ENCODE data around the gene ATP6V0D1. TPM values are rescaled to one million over a fixed set of nuclear protein-coding genes. Genes with fewer than 3 reads are reported as not detected.

ATP6V0D1 gene
- total RNA-seq, 2 experiments from 2014 or later, result 42.1 to 58.3 TPM

DNA sequence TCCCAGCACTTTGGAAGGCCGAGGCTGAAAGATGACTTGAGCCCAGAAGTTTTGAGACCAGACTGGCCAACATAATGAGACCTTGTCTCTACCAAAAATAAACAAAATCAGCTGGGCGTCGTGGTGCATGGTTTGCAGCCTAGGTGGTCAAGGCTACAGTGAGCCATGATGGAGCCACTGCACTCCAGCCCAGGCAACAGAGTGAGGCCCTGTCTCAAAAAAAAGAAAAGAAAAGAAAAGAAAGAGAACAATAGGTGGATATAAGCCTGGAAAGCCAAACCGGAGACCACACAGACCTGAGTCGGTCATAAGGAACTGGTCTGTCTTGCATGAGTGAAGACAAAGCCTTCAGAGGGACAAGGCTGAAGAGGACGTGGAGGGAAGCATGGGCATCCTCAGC lies 14.4 kb downstream of the ATP6V0D1 start:
- CTCF ChIA-PET, result interaction anchor here (1.2 to 8.1 kb wide), 8 partner anchors 12 to 118 kb away, joined by 3 to 70 read pairs (median 4); no protein-coding TSS in a partner anchor
- no peaks in the 10 kb centered on the region for H3K9me3 Mint-ChIP-seq (ENCODE audit: low read depth)
- no peaks in the 10 kb centered on the region for H3K27me3 Mint-ChIP-seq
- H3K4me3 Mint-ChIP-seq, result no peak overlapping the region
- H3K36me3 Mint-ChIP-seq, result no peaks in the 10 kb centered on the region
- ATAC-seq (no peak), DNase-seq (no peak)
- H3K27ac Mint-ChIP-seq, result no peak overlapping the region
- H3K4me1 Mint-ChIP-seq, result peaks cover 13% of the 10 kb centered on the region

DNA sequence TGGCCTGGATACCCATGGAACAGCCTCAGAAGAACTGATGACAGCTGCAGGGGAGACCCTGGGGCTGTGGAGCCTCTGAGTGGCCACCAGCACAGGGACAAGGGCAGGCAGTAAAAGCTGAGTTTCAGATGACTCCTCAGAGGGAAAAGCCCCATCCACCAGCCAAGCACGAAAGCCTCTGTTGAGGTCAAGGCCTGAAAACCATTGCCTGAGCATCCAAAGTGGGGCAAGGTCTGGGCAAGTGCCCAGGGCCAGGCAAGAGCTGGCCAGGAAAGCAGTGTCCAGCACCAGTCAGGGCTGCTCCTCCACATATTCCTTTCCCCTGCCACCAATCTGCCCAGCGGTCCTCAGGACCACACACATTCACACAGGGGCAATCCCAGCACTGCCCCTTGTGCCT lies 16.4 kb downstream of the ATP6V0D1 start:
- no peak overlapping the region for H3K4me3 Mint-ChIP-seq
- H3K36me3 Mint-ChIP-seq, result no peaks in the 10 kb centered on the region
- no peaks in the 10 kb centered on the region for H3K27me3 Mint-ChIP-seq
- H3K27ac Mint-ChIP-seq, result no peak overlapping the region
- ATAC-seq, result no peak
- H3K9me3 Mint-ChIP-seq (ENCODE audit: low read depth), result no peaks in the 10 kb centered on the region
- H3K4me1 Mint-ChIP-seq, result peaks cover 10% of the 10 kb centered on the region
- no peak for DNase-seq
- CTCF ChIA-PET, result interaction anchor here (1.1 to 8.1 kb wide), 9 partner anchors 14 to 204 kb away, joined by 3 to 70 read pairs (median 5); partner anchors contain the start of genes ATP6V0D1, KCTD19 and LRRC36

DNA sequence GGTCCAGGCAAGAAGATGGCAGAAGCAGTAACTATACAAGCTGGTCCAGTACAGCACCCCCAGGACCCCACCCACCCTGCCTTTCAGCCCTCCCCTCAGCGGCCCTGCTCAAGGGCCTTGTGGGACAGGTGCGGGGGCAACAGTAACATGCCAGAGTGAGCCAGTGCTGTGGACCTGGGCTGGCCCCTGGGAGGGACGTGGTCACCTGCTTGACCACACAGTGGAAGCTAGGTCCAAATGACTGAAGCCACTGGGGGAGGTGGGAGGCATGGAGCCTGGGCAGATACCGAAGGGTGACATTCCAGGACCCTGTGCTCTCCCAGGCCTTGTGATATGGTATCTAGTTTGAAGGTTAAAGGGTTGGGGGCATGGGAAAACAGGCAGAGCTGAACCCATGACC lies 17.3 kb downstream of the ATP6V0D1 start:
- Mint-ChIP-seq H3K9me3 (ENCODE audit: low read depth) (no peaks in the 10 kb centered on the region), H3K27ac (no peak overlapping the region), H3K4me3 (no peak overlapping the region), H3K4me1 (peaks cover 6% of the 10 kb centered on the region), H3K36me3 (no peaks in the 10 kb centered on the region), H3K27me3 (no peaks in the 10 kb centered on the region)
- DNase-seq, result no peak
- CTCF ChIA-PET, result interaction anchor here (1.0 to 8.1 kb wide), 5 partner anchors 16 to 203 kb away, joined by 3 to 70 read pairs (median 4); no protein-coding TSS in a partner anchor
- no peak for ATAC-seq

DNA sequence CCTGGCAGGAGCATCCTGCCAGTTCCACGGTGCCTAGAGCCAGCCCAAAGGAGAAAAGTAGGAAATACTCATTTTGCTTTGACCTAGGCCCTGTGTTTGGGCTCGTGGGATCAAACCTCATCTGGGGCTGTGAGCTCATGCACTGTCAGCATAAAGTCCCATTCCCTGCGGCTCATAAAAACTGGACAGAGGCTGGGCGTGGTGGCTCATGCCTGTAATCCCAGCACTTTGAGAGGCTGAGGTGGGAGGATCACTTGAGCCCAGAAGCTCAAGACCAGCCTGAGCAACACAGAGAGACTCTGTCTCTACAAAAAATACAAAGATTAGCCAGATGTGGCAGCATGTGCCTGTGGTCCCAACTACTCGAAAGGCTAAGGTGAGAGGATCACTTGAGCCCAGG lies 17.9 kb downstream of the ATP6V0D1 start:
- no peak overlapping the region for H3K4me3 Mint-ChIP-seq
- no peaks in the 10 kb centered on the region for H3K27me3 Mint-ChIP-seq
- peaks cover 5% of the 10 kb centered on the region for H3K4me1 Mint-ChIP-seq
- H3K27ac Mint-ChIP-seq, result no peak overlapping the region
- no peaks in the 10 kb centered on the region for H3K9me3 Mint-ChIP-seq (ENCODE audit: low read depth)
- DNase-seq (no peak), ATAC-seq (no peak)
- H3K36me3 Mint-ChIP-seq, result no peaks in the 10 kb centered on the region
- CTCF ChIA-PET, result interaction anchor here (1.0 to 8.1 kb wide), 3 partner anchors 21 to 59 kb away, joined by 3 to 70 read pairs (median 4); no protein-coding TSS in a partner anchor

DNA sequence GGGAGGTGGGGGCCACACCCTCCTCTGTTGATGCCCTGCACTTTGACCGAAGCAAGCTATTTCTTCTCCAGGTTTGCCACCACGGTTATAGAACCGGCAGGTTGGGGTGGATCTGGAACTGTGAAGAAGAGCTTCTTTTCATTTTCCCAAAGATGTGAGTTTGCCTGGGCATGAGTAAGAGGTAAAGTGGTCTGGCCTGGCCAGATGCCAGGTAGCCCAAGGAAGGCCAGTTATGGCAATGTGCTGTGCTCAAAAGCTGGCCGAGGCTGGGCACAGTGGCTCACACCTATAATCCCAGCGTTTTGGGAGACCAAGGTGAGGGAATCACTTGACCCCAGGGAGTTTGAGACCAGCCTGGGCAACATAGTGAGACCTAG lies 18.7 kb downstream of the ATP6V0D1 start:
- H3K4me3 Mint-ChIP-seq, result no peak overlapping the region
- CTCF ChIA-PET, result interaction anchor here (0.6 to 8.1 kb wide), 7 partner anchors 9 to 184 kb away, joined by 3 to 70 read pairs (median 3); no protein-coding TSS in a partner anchor
- H3K27me3 Mint-ChIP-seq, result no peaks in the 10 kb centered on the region
- ATAC-seq, result no peak
- no peaks in the 10 kb centered on the region for H3K36me3 Mint-ChIP-seq
- H3K9me3 Mint-ChIP-seq (ENCODE audit: low read depth), result no peaks in the 10 kb centered on the region
- peaks cover 5% of the 10 kb centered on the region for H3K4me1 Mint-ChIP-seq
- DNase-seq, result no peak
- H3K27ac Mint-ChIP-seq, result no peak overlapping the region

DNA sequence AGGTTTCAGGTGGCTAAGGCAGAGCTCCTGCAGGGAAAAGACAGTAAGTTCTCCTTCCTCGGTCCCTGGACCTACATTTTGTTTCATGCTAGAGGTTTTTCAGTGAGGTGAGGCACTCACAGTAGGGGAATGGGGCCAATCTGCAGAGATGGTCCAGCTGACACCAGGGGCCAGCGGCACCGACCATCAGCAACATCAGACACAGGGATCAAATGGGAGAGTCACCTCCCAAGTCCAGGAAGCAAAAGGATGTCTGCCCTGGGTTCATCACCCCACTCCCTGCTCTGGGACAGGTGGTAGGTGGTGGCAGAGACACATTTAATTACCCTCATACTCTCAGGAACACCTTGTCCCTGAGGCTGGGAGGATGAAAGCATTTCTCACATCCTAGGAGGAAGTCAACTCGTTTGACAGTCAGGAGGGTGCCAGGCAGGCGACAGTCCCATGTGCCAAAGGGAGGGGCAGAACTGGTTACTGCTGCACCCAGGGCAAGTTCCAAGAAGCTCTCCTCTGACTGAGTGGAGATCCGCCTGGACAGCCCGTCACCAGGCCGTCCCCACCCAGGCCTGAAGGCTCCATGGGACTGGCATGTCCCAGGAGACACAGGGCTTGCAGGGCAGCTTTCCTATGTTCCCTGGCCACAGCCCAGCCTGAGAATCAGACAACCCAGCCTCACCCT lies 19.2 kb downstream of the ATP6V0D1 start:
- H3K27me3 Mint-ChIP-seq, result no peaks in the 10 kb centered on the region
- no peaks in the 10 kb centered on the region for H3K36me3 Mint-ChIP-seq
- H3K4me1 Mint-ChIP-seq, result peaks cover 8% of the 10 kb centered on the region
- no peak overlapping the region for H3K27ac Mint-ChIP-seq
- no peak for DNase-seq
- no peak overlapping the region for H3K4me3 Mint-ChIP-seq
- CTCF ChIA-PET, result interaction anchor here (0.6 to 8.1 kb wide), 7 partner anchors 9 to 184 kb away, joined by 3 to 70 read pairs (median 3); no protein-coding TSS in a partner anchor
- H3K9me3 Mint-ChIP-seq (ENCODE audit: low read depth), result no peaks in the 10 kb centered on the region
- no peak for ATAC-seq

DNA sequence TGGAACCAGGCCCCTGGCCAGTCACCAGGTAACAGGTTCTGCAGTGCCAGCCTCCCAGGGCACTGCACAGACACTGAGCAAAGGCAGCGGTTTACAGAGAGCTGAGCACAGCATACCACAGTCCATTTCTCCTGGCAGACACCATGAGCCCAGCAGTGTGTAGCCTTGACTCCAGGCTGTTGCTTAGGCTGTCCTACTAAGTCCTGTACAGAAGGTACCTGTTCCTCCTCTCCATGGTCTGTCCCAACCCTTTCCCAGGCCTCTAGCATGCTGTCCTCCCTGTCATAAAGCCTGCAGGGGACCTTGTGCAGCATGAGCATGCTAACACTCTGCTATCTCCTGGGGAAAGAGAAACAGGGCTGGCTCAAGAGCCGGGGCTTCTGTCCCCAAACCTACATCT lies 20.0 kb downstream of the ATP6V0D1 start:
- DNase-seq (no peak), ATAC-seq (no peak)
- CTCF ChIA-PET, result interaction anchor here (0.9 to 1.6 kb wide), 4 partner anchors 8 to 200 kb away, joined by 3 to 4 read pairs (median 3); no protein-coding TSS in a partner anchor
- Mint-ChIP-seq H3K9me3 (ENCODE audit: low read depth) (no peaks in the 10 kb centered on the region), H3K27ac (no peak overlapping the region), H3K4me1 (peaks cover 14% of the 10 kb centered on the region), H3K4me3 (no peak overlapping the region), H3K36me3 (no peaks in the 10 kb centered on the region), H3K27me3 (no peaks in the 10 kb centered on the region)

DNA sequence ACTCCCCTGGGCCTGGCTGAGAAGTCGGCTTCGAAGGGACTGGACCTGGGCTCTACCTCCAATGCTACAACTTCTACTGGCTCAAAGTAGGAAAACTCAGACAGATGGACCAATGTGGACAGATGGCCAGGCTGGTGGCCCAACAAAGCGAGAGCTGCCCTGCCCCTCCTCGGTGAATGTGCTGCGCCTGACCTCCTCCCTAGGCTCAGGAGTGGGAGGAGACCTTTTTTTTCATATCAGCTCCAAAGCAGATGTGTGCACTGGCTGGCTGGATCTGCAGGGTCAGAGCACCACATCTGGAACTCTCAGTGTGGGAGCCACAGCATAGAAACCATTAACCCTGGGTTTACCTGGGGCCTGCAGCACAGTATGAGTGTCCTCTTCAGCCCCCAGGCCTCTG lies 20.8 kb downstream of the ATP6V0D1 start:
- CTCF ChIA-PET, result interaction anchor here (0.6 to 1.6 kb wide), 3 partner anchors 32 to 439 kb away, joined by 3 to 4 read pairs (median 3); no protein-coding TSS in a partner anchor

DNA sequence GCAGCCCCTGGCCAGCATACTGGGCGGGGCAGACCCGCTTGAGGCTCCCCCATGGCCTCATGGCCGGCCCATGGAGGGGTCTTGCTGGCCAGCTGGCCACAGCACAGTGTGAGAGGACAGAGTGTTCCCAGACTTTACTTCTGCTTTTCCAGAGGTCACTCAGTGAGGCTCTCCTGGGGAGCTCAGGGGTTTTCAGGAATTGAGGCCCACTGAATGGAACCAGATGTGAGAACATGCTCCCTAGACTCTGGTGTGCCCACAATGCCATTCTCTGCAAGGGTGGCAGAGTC lies 21.2 kb downstream of the ATP6V0D1 start:
- no peak overlapping the region for H3K4me3 Mint-ChIP-seq
- ATAC-seq, result no peak
- no peaks in the 10 kb centered on the region for H3K27me3 Mint-ChIP-seq
- DNase-seq, result no peak
- H3K9me3 Mint-ChIP-seq (ENCODE audit: low read depth), result no peaks in the 10 kb centered on the region
- no peaks in the 10 kb centered on the region for H3K36me3 Mint-ChIP-seq
- no peak overlapping the region for H3K27ac Mint-ChIP-seq
- CTCF ChIA-PET, result interaction anchor here (1.6 kb wide), 1 partner anchor 199 kb away, joined by 4 read pairs; no protein-coding TSS in a partner anchor
- peaks cover 13% of the 10 kb centered on the region for H3K4me1 Mint-ChIP-seq

More for the DNA sequence above, 20.8 kb downstream of the ATP6V0D1 start:
- DNase-seq (no peak), ATAC-seq (no peak)
- H3K27ac Mint-ChIP-seq, result no peak overlapping the region
- no peaks in the 10 kb centered on the region for H3K9me3 Mint-ChIP-seq (ENCODE audit: low read depth)
- no peak overlapping the region for H3K4me3 Mint-ChIP-seq
- no peaks in the 10 kb centered on the region for H3K36me3 Mint-ChIP-seq
- peaks cover 13% of the 10 kb centered on the region for H3K4me1 Mint-ChIP-seq
- H3K27me3 Mint-ChIP-seq, result no peaks in the 10 kb centered on the region

DNA sequence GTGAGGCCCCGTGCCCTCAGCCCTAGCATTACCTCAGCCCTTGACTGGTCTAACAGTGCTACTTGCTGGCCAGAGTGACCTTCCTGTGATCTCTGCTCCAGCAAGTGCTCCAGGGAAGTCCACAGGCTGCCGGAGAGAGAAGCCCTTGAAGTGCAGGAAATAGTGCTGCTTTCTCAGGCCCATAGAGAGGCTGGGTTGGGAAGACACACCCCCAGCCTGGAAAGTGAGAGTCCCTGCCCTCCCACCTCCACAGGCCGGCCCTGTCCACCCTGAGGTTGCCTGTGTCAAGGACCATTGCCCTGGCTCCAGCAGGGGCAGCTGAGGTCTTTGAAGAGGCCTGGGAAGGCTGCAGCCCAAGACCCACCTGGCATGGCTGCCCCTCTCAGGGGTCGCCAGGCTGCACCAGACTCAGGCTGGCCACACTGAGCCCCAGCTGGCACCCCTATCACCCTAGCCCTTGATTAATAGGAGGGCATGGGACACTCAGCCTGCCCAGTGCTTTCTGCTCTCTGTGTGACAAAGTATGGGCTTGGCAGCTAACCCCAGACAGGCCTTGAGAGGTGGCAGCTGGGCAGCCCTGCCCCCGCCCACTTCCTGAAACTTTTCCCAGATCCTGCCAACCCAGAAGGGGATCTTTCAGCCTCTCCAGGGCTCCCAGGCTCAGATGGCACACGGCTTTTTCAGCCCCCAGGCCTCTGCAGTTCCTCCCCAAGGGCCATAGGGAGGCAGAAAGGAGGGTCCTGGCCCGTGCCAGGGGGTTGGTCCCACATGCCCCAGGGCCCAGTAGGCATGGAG lies 21.7 kb downstream of the ATP6V0D1 start:
- DNase-seq, result no peak
- Mint-ChIP-seq H3K27me3 (no peaks in the 10 kb centered on the region), H3K4me1 (peaks cover 13% of the 10 kb centered on the region), H3K9me3 (ENCODE audit: low read depth) (no peaks in the 10 kb centered on the region), H3K36me3 (no peaks in the 10 kb centered on the region), H3K27ac (peak overlapping the region; percentile 2), H3K4me3 (no peak overlapping the region)
- CTCF ChIA-PET, result no interaction called here
- ATAC-seq, result no peak

DNA sequence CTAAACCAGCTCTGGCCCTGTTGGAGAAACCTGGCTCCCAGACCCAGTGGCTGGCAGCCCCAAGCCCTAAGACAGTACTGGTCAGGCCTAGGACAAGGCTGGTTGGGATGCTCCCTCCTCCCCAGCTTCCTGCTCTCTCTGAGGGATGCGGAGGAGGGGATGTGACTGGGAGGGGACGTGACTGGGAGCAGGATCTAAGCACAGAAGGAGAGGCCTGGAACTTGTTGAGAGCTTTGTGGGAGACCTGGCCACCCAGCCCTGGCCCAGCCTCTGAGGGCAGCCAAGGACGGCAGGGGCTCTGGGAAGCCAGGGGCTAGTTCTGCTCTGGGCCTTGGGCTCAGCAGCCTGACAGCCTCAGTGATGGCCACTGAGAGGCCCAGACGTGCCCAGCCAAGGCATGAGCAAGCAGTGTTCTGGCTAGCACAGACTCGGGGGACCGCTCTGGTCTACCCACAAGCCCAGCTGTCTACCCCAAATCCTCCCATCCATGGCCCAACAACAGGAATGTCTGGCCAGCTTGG lies 22.8 kb downstream of the ATP6V0D1 start:
- CTCF ChIA-PET, result no interaction called here
- Mint-ChIP-seq H3K36me3 (no peaks in the 10 kb centered on the region), H3K4me3 (no peak overlapping the region), H3K27me3 (no peaks in the 10 kb centered on the region), H3K9me3 (ENCODE audit: low read depth) (no peaks in the 10 kb centered on the region), H3K27ac (no peak overlapping the region), H3K4me1 (peaks cover 14% of the 10 kb centered on the region)
- DNase-seq (no peak), ATAC-seq (no peak)

DNA sequence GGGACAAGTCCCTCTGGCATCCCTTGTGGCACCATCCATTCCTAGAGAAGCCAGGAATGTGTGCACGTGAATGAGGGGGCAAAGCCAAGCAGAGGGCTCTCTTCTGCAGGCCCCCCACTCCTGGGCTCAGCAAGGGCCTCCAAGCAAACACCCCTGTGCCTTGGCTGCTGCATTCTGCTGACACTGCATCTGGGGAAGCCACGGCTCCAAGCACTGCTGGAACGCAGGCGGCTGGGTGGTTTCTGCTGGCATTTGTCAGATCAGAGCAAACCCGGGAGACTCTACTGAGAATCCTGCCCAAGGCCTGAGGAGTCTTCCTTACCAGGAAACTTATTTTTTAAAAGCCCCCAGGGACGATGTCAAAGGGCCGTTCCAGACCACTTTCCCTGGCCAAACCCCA lies 23.3 kb downstream of the ATP6V0D1 start:
- Mint-ChIP-seq H3K36me3 (no peaks in the 10 kb centered on the region), H3K4me3 (no peak overlapping the region), H3K27ac (no peak overlapping the region), H3K27me3 (no peaks in the 10 kb centered on the region), H3K9me3 (ENCODE audit: low read depth) (no peaks in the 10 kb centered on the region), H3K4me1 (peaks cover 14% of the 10 kb centered on the region)
- CTCF ChIA-PET, result interaction anchor here (1.6 kb wide), 1 partner anchor 13 kb away, joined by 3 read pairs; no protein-coding TSS in a partner anchor
- ATAC-seq, result no peak
- DNase-seq, result no peak

DNA sequence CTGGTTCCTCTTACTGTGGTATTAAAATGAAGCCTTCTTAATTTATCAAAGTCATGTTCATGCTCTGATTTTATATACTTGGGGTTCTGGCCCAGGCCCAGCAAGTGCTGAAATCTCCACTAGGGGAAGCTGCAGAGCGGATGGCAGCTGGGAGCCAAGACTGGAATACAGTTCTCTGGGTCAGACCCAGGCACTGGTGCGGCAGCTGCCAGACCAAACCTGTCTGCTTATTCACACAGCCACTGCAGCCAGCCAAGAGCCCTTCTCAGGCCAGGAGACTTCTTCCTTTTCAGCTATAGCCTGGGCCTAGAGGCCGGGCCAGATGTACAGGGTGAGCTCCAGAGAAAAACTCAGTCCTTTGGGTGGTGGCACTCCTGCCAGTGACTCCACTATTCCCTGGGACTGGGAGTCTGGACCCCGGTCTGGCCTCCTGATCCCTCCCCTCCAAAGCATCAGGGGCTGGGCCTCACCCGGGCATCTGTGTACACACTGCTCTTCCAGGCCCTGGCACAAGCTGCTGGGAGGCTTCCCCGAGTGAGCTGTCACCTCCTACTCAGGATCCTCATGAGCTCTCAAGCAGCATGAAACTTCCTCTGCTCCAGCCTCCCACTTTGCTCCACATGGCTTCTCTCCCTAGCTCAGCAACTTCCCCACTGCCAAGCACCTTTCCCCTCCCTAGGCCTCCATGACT lies 24.4 kb downstream of the ATP6V0D1 start:
- ATAC-seq, result no peak
- Mint-ChIP-seq H3K27me3 (no peaks in the 10 kb centered on the region), H3K4me3 (no peak overlapping the region), H3K36me3 (no peaks in the 10 kb centered on the region), H3K9me3 (ENCODE audit: low read depth) (no peaks in the 10 kb centered on the region), H3K4me1 (peaks cover 14% of the 10 kb centered on the region), H3K27ac (no peak overlapping the region)
- CTCF ChIA-PET, result interaction anchor here (1.0 to 2.1 kb wide), 6 partner anchors 9 to 64 kb away, joined by 3 to 11 read pairs (median 3); partner anchors contain the start of gene ZDHHC1
- no peak for DNase-seq

Data from activated CD8-positive, alpha-beta memory T cell treated with anti-CD3 and anti-CD28 coated beads, Interleukin-2, amount 10 ng/mL, durations not matched to agents 7 days and 5 days (primary cell).